ENCODE data around the gene UBAC2.
"Not testable (repeated sequence)": the region's sequence is repeated elsewhere in the genome, so short reads cannot be mapped to it uniquely, and the experiment has no call there.

UBAC2 gene

DNA sequence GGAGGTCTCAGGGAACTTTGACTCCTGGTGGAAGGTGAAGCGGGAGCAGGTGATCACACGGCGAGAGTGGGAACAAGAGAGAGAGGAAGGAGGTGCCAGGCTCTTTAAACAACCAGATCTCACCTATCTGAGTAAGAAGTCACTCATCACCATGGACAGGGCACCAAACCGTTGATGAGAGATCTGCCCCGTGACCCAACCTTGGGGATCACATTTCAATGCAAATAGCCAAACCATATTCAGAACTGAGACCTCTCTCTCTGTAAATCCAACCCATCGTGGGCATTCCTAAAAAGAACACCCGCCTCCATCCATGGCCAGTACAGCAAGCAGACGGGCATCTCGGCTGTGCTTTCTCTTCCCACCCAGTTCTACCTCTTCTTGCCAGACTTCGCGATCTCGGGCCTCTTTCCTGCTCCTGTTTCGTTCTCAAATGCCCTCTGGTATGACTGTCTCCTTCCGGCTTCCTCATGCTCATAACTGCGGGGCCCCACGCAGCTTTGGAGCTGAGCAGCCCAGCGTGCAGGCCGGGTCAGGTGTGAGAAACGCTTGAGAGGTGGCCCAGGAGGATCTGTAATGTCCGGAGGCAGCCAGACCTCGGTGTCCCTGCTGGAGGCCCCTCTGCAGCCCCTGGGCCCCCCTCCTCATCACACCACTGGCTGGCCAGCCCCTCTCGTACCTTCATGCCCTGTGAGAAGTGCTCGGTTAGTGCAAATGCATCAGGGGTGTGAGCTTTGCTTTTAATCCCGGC, 203.5 kb downstream of the UBAC2 start:
- ATAC-seq (ENCODE audit: low read depth): peak; percentile 72

DNA sequence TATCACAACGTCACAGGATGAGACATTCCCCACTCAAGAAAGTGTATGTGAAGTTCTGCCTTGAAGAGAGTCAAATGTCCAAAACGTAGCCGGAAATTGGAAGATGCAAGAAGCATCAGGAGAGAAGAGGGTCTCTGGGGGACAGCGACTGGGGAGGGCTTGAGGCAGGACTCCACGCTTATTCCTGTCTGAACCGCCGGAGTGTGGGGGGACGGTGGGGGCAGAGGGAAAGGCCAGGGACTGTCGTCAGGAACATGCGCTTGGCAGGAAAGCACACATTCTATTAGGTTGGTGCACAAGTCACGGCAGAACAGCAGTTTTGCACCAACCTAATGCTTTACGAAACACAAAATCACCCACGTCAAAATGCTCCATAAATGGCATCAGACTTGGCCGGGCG, 205.3 kb downstream of the UBAC2 start:
- Histone ChIP-seq H3K4me3 (ENCODE audit: severe bottlenecking) (no peak overlapping the region), H3K36me3 (ENCODE audit: low read depth) (no peaks in the 10 kb centered on the region), H3K27me3 (ENCODE audit: insufficient read depth, poor library complexity, severe bottlenecking) (no peaks in the 10 kb centered on the region), H3K27ac (ENCODE audit: poor library complexity, severe bottlenecking) (no peak overlapping the region), H3K9me3 (ENCODE audit: severe bottlenecking) (no peaks in the 10 kb centered on the region), H3K4me1 (ENCODE audit: insufficient read depth, poor library complexity, severe bottlenecking) (no peaks in the 10 kb centered on the region)
- DNase-seq (ENCODE audit: low spot score) (no peak), ATAC-seq (ENCODE audit: low read depth) (no peak)
- no peak for TF ChIP-seq CTCF (IDR thresholded peaks at IDR 0.05; ENCODE audit: poor library complexity, severe bottlenecking)

More for the DNA sequence above, 203.5 kb downstream of the UBAC2 start:
- no peaks in the 10 kb centered on the region for H3K9me3 ChIP-seq (ENCODE audit: severe bottlenecking)
- no peaks in the 10 kb centered on the region for H3K36me3 ChIP-seq (ENCODE audit: low read depth)
- no peak overlapping the region for H3K27ac ChIP-seq (ENCODE audit: poor library complexity, severe bottlenecking)
- DNase-seq (ENCODE audit: low spot score): peak; percentile 18
- H3K4me3 ChIP-seq (ENCODE audit: severe bottlenecking): no peak overlapping the region
- no peak for TF ChIP-seq CTCF (IDR thresholded peaks at IDR 0.05; ENCODE audit: poor library complexity, severe bottlenecking)
- H3K27me3 ChIP-seq (ENCODE audit: insufficient read depth, poor library complexity, severe bottlenecking): no peaks in the 10 kb centered on the region
- H3K4me1 ChIP-seq (ENCODE audit: insufficient read depth, poor library complexity, severe bottlenecking): no peaks in the 10 kb centered on the region

- Histone ChIP-seq H3K9me3 (ENCODE audit: severe bottlenecking) (no peaks in the 10 kb centered on the region), H3K36me3 (ENCODE audit: low read depth) (no peaks in the 10 kb centered on the region), H3K27ac (ENCODE audit: poor library complexity, severe bottlenecking) (no peak overlapping the region), H3K4me3 (ENCODE audit: severe bottlenecking) (no peak overlapping the region), H3K4me1 (ENCODE audit: insufficient read depth, poor library complexity, severe bottlenecking) (no peaks in the 10 kb centered on the region), H3K27me3 (ENCODE audit: insufficient read depth, poor library complexity, severe bottlenecking) (no peaks in the 10 kb centered on the region)
- TF ChIP-seq CTCF (IDR thresholded peaks at IDR 0.05; ENCODE audit: poor library complexity, severe bottlenecking): no peak
- no peak for ATAC-seq (ENCODE audit: low read depth)
- no peak for DNase-seq (ENCODE audit: low spot score)
These were observed 206.1 kb downstream of the UBAC2 start for GRCh38 chr13:99406799-99407201.

- DNase-seq (ENCODE audit: low spot score) (no peak), ATAC-seq (ENCODE audit: low read depth) (no peak)
- Histone ChIP-seq H3K27ac (ENCODE audit: poor library complexity, severe bottlenecking) (no peak overlapping the region), H3K27me3 (ENCODE audit: insufficient read depth, poor library complexity, severe bottlenecking) (no peaks in the 10 kb centered on the region), H3K4me3 (ENCODE audit: severe bottlenecking) (no peak overlapping the region), H3K4me1 (ENCODE audit: insufficient read depth, poor library complexity, severe bottlenecking) (no peaks in the 10 kb centered on the region), H3K9me3 (ENCODE audit: severe bottlenecking) (no peaks in the 10 kb centered on the region), H3K36me3 (ENCODE audit: low read depth) (no peaks in the 10 kb centered on the region)
- TF ChIP-seq CTCF (IDR thresholded peaks at IDR 0.05; ENCODE audit: poor library complexity, severe bottlenecking): no peak
These were observed 207.4 kb downstream of the UBAC2 start for GRCh38 chr13:99407906-99408702.

- ATAC-seq (ENCODE audit: low read depth): no peak
- Histone ChIP-seq H3K27me3 (ENCODE audit: insufficient read depth, poor library complexity, severe bottlenecking) (no peaks in the 10 kb centered on the region), H3K27ac (ENCODE audit: poor library complexity, severe bottlenecking) (no peak overlapping the region)
These were observed 208.0 kb downstream of the UBAC2 start for GRCh38 chr13:99408703-99409000.

GRCh38 chr13:99409461-99410083, 208.9 kb downstream of the UBAC2 start:
- H3K4me1 ChIP-seq (ENCODE audit: insufficient read depth, poor library complexity, severe bottlenecking); H3K9me3 ChIP-seq (ENCODE audit: severe bottlenecking); H3K27me3 ChIP-seq (ENCODE audit: insufficient read depth, poor library complexity, severe bottlenecking); H3K27ac ChIP-seq (ENCODE audit: poor library complexity, severe bottlenecking); H3K4me3 ChIP-seq (ENCODE audit: severe bottlenecking); H3K36me3 ChIP-seq (ENCODE audit: low read depth); ATAC-seq (ENCODE audit: low read depth): not testable (repeated sequence)
- peak; percentile 24 for DNase-seq (ENCODE audit: low spot score)

More at GRCh38 chr13:99408703-99409000, 208.0 kb downstream of the UBAC2 start:
- no peak for TF ChIP-seq CTCF (IDR thresholded peaks at IDR 0.05; ENCODE audit: poor library complexity, severe bottlenecking)
- DNase-seq (ENCODE audit: low spot score): no peak
- H3K4me1 ChIP-seq (ENCODE audit: insufficient read depth, poor library complexity, severe bottlenecking): no peaks in the 10 kb centered on the region
- no peak overlapping the region for H3K4me3 ChIP-seq (ENCODE audit: severe bottlenecking)
- H3K9me3 ChIP-seq (ENCODE audit: severe bottlenecking): no peaks in the 10 kb centered on the region
- H3K36me3 ChIP-seq (ENCODE audit: low read depth): no peaks in the 10 kb centered on the region
